Stomach (tissue), 4 donors: ENCODE data around the gene CDKN2AIPNL.

Source experiments
- POLR2A ChIP-seq, 4 donors: fragments of 450-650 bp; IDR thresholded peaks; one replicate each; pipeline ENCODE4 v1.6.1; 2016; ENCODE audit warnings: antibody characterized with exemption in 4 of 4, control low read depth in 2 of 4, mild to moderate bottlenecking in 1 of 4, moderate library complexity in 1 of 4
- TF ChIP-seq, protein P1 (sequence below), 7 experiments: fragments of 450-650 bp in 4 of 7; fragments of 200-600 bp in 3 of 7; sonication (generic) in 3 of 7; IDR thresholded peaks; one replicate each; pipeline ENCODE4 v1.5.1; 2016 to 2019; ENCODE audit warnings: antibody characterized with exemption in 7 of 7, control low read depth in 2 of 7, mild to moderate bottlenecking in 1 of 7

DNA sequence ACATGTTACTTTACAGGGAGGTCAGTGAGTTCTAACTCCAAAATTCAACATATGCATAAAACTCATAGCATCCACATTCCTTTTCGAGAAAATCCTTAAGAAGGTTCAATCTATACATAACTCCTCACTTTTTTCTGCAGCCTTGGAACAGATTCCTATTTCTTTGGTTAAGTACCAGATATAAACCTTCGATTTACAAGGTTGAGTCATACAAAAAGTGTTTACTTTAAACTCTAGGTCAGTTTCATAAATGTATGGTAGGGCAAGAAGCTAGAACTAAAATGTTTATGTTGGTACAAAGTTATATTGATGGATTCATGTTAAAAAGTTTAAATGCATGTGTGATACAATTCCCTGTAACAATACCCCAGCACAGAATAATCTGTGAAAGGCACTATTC lies 19.4 kb downstream of the CDKN2AIPNL start:
- TF ChIP-seq POLR2A (IDR thresholded peaks at IDR 0.05) = no peak
- TF ChIP-seq, protein P1, sequence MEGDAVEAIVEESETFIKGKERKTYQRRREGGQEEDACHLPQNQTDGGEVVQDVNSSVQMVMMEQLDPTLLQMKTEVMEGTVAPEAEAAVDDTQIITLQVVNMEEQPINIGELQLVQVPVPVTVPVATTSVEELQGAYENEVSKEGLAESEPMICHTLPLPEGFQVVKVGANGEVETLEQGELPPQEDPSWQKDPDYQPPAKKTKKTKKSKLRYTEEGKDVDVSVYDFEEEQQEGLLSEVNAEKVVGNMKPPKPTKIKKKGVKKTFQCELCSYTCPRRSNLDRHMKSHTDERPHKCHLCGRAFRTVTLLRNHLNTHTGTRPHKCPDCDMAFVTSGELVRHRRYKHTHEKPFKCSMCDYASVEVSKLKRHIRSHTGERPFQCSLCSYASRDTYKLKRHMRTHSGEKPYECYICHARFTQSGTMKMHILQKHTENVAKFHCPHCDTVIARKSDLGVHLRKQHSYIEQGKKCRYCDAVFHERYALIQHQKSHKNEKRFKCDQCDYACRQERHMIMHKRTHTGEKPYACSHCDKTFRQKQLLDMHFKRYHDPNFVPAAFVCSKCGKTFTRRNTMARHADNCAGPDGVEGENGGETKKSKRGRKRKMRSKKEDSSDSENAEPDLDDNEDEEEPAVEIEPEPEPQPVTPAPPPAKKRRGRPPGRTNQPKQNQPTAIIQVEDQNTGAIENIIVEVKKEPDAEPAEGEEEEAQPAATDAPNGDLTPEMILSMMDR (IDR thresholded peaks at IDR 0.05) = no peak
